Kidney (tissue), 14 donors: ENCODE measurements around the gene TSSC4. TPM values are rescaled to one million over a fixed set of nuclear protein-coding genes. Genes with fewer than 3 reads are reported as not detected.

Source experiments
- DNase-seq, 5 donors: peaks; one replicate each; pipeline ENCODE4 v3.0.0-alpha.2; 2013 to 2020
- FAIRE-seq: peaks from 2 replicates; lab custom pipeline; 2012; peaks lifted over from hg19 to GRCh38; lab: Jason Lieb, UNC
- H3K27ac ChIP-seq, 2 donors: one replicate each; pipeline ENCODE4 v1.7.0; 2013; ENCODE audit warnings: low read depth in 2 of 2, low read length in 2 of 2, inconsistent platforms in 1 of 2
- H3K27me3 ChIP-seq: one replicate; pipeline ENCODE4 v1.7.1; 2013; ENCODE audit warnings: low read length, inconsistent platforms; ENCODE audit not compliant: control insufficient read depth, insufficient read depth
- H3K36me3 ChIP-seq, 3 donors: one replicate each; pipeline versions ENCODE4 v1.7.0 to v1.7.1; 2013; ENCODE audit warnings: low read length in 3 of 3, control low read depth in 1 of 3, inconsistent platforms in 1 of 3; ENCODE audit not compliant: insufficient read depth in 3 of 3, control insufficient read depth in 2 of 3
- H3K4me1 ChIP-seq, 3 donors: one replicate each; pipeline versions ENCODE4 v1.7.0 to v1.7.1; 2013; ENCODE audit warnings: low read length in 3 of 3, inconsistent platforms in 1 of 3, low read depth in 1 of 3; ENCODE audit not compliant: control insufficient read depth in 2 of 3, insufficient read depth in 2 of 3
- H3K4me3 ChIP-seq, 3 donors: one replicate each; pipeline versions ENCODE4 v1.7.0 to v1.8.1; 2013; ENCODE audit warnings: low read length in 3 of 3, control low read depth in 1 of 3, inconsistent platforms in 1 of 3
- H3K9ac ChIP-seq, 3 donors: one replicate each; pipeline versions ENCODE4 v1.7.0 to v1.7.1; 2013; ENCODE audit warnings: low read length in 3 of 3, control low read depth in 1 of 3, inconsistent platforms in 1 of 3
- H3K9me3 ChIP-seq, 3 donors: one replicate each; pipeline versions ENCODE4 v1.7.0 to v1.7.1; 2013; ENCODE audit warnings: low read length in 3 of 3, control low read depth in 1 of 3, inconsistent platforms in 1 of 3; ENCODE audit not compliant: control insufficient read depth in 2 of 3, insufficient read depth in 1 of 3
- intact Hi-C: fragments of 100-400 bp; cut with DNase I; formaldehyde crosslinking; loops from one replicate; pipeline ENCODE4 v1.11.1; 2022
- polyA plus RNA-seq: library from polyadenylated mRNA; stranded (reverse); fragments of 350-450 nt; fragmentation: Illumina TruSeq; extraction: RNeasy Lipid Tissue Mini Kit (QIAGEN cat#74804); gene quantifications from one replicate; pipeline ENCODE4 v1.2.3, GENCODE V29; 2014; ENCODE audit warnings: low read depth, low replicate concordance; ENCODE audit not compliant: insufficient read depth
- total RNA-seq: library from RNA; stranded (reverse); fragmentation: NEBNext Ultra II Directional; extraction: Animal tissue kit (Norgen Biotek cat#: 25700); gene quantifications from one replicate; pipeline ENCODE4 v1.2.1, GENCODE V29; 2021
- TF ChIP-seq, protein P1 (sequence below): IDR thresholded peaks from 3 replicates; pipeline ENCODE4 v1.5.1; 2012; ENCODE audit warnings: mild to moderate bottlenecking, moderate library complexity, borderline replicate concordance; ENCODE audit not compliant: insufficient read depth; ENCODE audit errors: extremely low read depth
- donor health status: control.
- donor health status: control.
- donor health status: control.
- donor health status: control.
- donor health status: control.
- donor health status: DM: yes; HTN: yes; CAD: no.
- donor health status: Normal renal cell carcinoma (clear cell type).

The TSSC4 gene
- total and polyA plus RNA-seq, 2 donors from 2014 or later = 42.3 to 51.4 TPM

DNA sequence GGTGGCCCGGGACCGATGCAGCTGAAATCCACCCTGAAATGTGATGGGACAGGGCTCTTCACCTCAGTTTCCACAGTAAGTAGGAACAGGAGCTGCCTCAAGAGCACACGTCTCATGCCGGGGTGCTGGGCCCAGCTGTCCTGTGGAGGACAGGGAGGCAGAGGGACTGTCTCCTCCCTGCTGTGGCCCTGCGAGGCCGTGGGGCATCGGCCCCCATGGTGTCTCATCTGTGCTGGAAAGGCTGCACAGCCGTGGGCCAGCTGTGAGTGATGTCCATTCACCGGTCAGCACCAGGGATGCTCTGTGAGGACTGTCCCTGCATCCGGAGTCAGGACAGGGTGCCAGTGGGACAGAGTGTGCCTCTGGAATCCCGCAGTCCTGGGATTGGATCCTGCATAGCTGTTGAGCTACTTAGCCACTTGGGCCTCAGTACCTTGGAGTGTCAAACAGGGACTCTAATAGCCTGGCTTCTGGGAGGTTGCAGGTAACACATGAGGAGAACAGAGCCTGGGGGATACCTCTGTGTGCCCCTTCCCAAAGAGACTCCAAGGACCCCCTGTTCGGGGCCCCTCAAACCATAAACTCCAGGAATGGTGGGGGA is 27.3 kb downstream of the TSSC4 start:
- Histone ChIP-seq H3K4me1 (no peaks in the 10 kb centered on the region), H3K9ac (no peak overlapping the region), H3K36me3 (no peaks in the 10 kb centered on the region), H3K27me3 (no peaks in the 10 kb centered on the region), H3K4me3 (no peak overlapping the region), H3K27ac (no peak overlapping the region), H3K9me3 (no peaks in the 10 kb centered on the region)
- DNase-seq (peak in 1 of 5 donors; percentile 60), FAIRE-seq (no peak)
- TF ChIP-seq, protein P1, sequence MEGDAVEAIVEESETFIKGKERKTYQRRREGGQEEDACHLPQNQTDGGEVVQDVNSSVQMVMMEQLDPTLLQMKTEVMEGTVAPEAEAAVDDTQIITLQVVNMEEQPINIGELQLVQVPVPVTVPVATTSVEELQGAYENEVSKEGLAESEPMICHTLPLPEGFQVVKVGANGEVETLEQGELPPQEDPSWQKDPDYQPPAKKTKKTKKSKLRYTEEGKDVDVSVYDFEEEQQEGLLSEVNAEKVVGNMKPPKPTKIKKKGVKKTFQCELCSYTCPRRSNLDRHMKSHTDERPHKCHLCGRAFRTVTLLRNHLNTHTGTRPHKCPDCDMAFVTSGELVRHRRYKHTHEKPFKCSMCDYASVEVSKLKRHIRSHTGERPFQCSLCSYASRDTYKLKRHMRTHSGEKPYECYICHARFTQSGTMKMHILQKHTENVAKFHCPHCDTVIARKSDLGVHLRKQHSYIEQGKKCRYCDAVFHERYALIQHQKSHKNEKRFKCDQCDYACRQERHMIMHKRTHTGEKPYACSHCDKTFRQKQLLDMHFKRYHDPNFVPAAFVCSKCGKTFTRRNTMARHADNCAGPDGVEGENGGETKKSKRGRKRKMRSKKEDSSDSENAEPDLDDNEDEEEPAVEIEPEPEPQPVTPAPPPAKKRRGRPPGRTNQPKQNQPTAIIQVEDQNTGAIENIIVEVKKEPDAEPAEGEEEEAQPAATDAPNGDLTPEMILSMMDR = no peak
- intact Hi-C loops = loop anchor here (5.0 to 10.0 kb wide), 2 partner anchors 104 to 457 kb away; partner anchors contain the start of gene CDKN1C

DNA sequence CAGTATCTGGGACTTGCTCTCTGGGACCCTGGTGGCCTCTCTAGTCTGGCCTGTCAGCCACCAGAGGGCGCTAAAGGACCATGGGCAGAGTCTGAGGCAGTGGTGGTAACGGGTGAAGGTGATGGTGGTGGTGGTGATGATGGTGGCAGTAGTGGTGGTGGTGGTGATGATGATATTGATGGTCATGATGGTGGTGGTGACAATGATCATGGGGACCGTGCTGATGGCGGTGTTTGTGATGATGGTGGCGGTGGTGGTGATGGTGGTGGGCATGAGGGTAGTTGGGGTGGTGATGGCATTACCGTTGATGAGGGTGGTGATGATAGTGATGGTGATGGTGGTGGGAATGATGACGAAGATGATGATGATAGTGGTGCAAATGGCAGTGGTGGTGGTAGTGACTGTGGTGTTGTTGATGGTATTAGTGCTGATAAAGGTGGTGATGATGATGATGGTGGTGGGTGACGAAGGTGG is 27.8 kb downstream of the TSSC4 start:
- intact Hi-C loops = loop anchor here (5.0 to 10.0 kb wide), 2 partner anchors 104 to 456 kb away; partner anchors contain the start of gene CDKN1C
- TF ChIP-seq, protein P1 = peak; percentile 96
- no peaks in the 10 kb centered on the region for H3K27me3 ChIP-seq

DNA sequence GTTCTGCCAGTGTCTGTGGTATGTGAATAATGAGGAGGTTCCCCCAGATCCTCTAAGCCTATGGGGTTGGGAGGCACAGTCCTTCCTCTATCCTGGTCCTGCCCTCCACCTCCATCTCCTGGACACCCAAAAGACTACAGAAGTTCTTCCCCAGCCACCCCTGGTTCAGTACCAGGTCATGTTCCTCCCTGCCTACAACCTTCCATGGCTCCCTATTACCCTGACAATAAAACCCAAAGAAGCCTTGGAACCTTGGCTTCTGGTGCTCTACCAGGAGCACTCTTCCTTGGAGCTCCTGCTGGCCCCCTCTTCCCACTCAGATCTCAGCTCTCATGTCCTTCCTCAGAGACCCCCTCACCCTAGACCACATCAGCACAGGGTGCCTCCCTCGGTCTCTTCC is 30.8 kb downstream of the TSSC4 start:
- TF ChIP-seq, protein P1 = no peak
- intact Hi-C loops = no loop called here

More for the DNA sequence above, 27.8 kb downstream of the TSSC4 start:
- peak; percentile 67 to 87 (median 76) for DNase-seq
- no peak overlapping the region for H3K4me3 ChIP-seq
- H3K9ac ChIP-seq = no peak overlapping the region
- no peak for FAIRE-seq
- H3K4me1 ChIP-seq = no peaks in the 10 kb centered on the region
- H3K36me3 ChIP-seq = no peaks in the 10 kb centered on the region
- no peaks in the 10 kb centered on the region for H3K9me3 ChIP-seq
- no peak overlapping the region for H3K27ac ChIP-seq

More for the DNA sequence above, 30.8 kb downstream of the TSSC4 start:
- FAIRE-seq (no peak), DNase-seq (no peak)
- Histone ChIP-seq H3K9ac (no peak overlapping the region), H3K27me3 (no peaks in the 10 kb centered on the region), H3K4me3 (no peak overlapping the region), H3K9me3 (no peaks in the 10 kb centered on the region), H3K4me1 (no peaks in the 10 kb centered on the region), H3K36me3 (peaks cover 0 to 6% (median 0%) of the 10 kb centered on the region in 3 donors), H3K27ac (no peak overlapping the region)
